ENCODE results near the gene CDKL5. TPM values are rescaled to one million over a fixed set of nuclear protein-coding genes. Genes with fewer than 3 reads are reported as not detected.
A peak's percentile ranks its signal among the peaks of the same experiment; 100 is the strongest.

The CDKL5 gene
- total and polyA plus RNA-seq, 5 donors: 3.3 to 15.9 (median 14.2) TPM

DNA sequence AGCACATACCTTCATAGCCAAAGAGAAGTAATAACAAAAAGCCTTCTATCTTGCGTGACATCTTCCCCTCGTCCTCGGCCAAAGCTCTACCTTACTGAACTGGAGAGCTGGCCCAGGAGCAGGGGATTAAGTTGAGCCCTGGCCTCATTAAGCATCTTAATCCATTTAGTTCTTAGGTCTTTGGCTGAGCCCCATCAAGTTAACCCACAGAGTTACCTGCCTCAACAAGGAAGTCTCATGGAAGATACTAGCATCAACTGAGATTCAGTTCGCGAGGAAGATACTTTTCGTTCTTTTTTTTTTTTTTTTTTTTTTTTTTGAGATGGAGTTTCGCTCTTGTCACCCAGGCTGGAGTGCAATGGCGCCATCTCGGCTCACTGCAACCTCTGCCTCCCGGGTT lies 246.6 kb downstream of the CDKL5 start, which contains the start of gene RS1:
TSS of gene RS1 (minus strand) at position 101 of the 400 bp plus-strand sequence. CDS start at position 61, 40 bp downstream.
- WGBS: 87% methylated on average over 9 of the region's 10 CpGs
- no peak for ATAC-seq
- intact Hi-C loops (cut with DNase I): loop anchor here in 2 of 4 donors (10.0 kb wide), 1 partner anchor 213 kb away; no protein-coding TSS in a partner anchor

GRCh38 chrX:18674417-18674787 lies 249.0 kb downstream of the CDKL5 start:
- no peaks in the 10 kb centered on the region for H3K9me3 ChIP-seq (ENCODE audit: control insufficient read depth, low read length)
- peak overlapping the region; percentile 79 for H3K4me3 ChIP-seq (ENCODE audit: low read length)
- no peaks in the 10 kb centered on the region for H3K4me1 ChIP-seq (ENCODE audit: control insufficient read depth, insufficient read depth, low read length)
- peak overlapping the region; percentile 70 for H3K27ac ChIP-seq (ENCODE audit: low read length)
- 2% methylated on average over 19 of the region's 19 CpGs for WGBS
- intact Hi-C loops (cut with DNase I): loop anchor here in 2 of 4 donors (10.0 kb wide), 1 partner anchor 210 kb away; no protein-coding TSS in a partner anchor
- ATAC-seq (peak; percentile 72), DNase-seq (peak; percentile 27 to 72 (median 60))
- no peaks in the 10 kb centered on the region for H3K27me3 ChIP-seq (ENCODE audit: control insufficient read depth, insufficient read depth)

More for the DNA sequence above, 246.6 kb downstream of the CDKL5 start, which contains the start of gene RS1:
- H3K27me3 ChIP-seq (ENCODE audit: control insufficient read depth, insufficient read depth): no peaks in the 10 kb centered on the region
- H3K4me1 ChIP-seq (ENCODE audit: control insufficient read depth, insufficient read depth, low read length): no peaks in the 10 kb centered on the region
- no peak within 1 kb of the TSS for H3K4me3 ChIP-seq (ENCODE audit: low read length)
- no peak within 1 kb of the TSS for H3K27ac ChIP-seq (ENCODE audit: low read length)
- DNase-seq: no peak
- no peaks in the 10 kb centered on the region for H3K9me3 ChIP-seq (ENCODE audit: control insufficient read depth, low read length)

- ATAC-seq (peak; percentile 94 to 96), DNase-seq (peak; percentile 77 to 92 (median 91))
- intact Hi-C loops (cut with DNase I): loop anchor here in 2 of 4 donors (10.0 kb wide), 1 partner anchor 210 kb away; no protein-coding TSS in a partner anchor
- no peaks in the 10 kb centered on the region for H3K27me3 ChIP-seq (ENCODE audit: control insufficient read depth, insufficient read depth)
- peak overlapping the region; percentile 79 for H3K4me3 ChIP-seq (ENCODE audit: low read length)
- WGBS: 1% methylated on average over 74 of the region's 74 CpGs
- no peaks in the 10 kb centered on the region for H3K9me3 ChIP-seq (ENCODE audit: control insufficient read depth, low read length)
- peak overlapping the region; percentile 78 for H3K27ac ChIP-seq (ENCODE audit: low read length)
- no peaks in the 10 kb centered on the region for H3K4me1 ChIP-seq (ENCODE audit: control insufficient read depth, insufficient read depth, low read length)
Measured at GRCh38 chrX:18674788-18675735, 249.7 kb downstream of the CDKL5 start.

GRCh38 chrX:18676050-18676449 lies 250.6 kb downstream of the CDKL5 start:
- Histone ChIP-seq H3K4me3 (ENCODE audit: low read length) (no peak overlapping the region), H3K9me3 (ENCODE audit: control insufficient read depth, low read length) (no peaks in the 10 kb centered on the region), H3K4me1 (ENCODE audit: control insufficient read depth, insufficient read depth, low read length) (no peaks in the 10 kb centered on the region), H3K27me3 (ENCODE audit: control insufficient read depth, insufficient read depth) (no peaks in the 10 kb centered on the region), H3K27ac (ENCODE audit: low read length) (no peak overlapping the region)
- ATAC-seq (no peak), DNase-seq (no peak)
- intact Hi-C loops (cut with DNase I): loop anchor here in 2 of 4 donors (10.0 kb wide), 1 partner anchor 209 kb away; no protein-coding TSS in a partner anchor
- 74% methylated on average over 10 of the region's 10 CpGs for WGBS

- WGBS: 47% methylated on average over 11 of the region's 11 CpGs
- intact Hi-C loops (cut with DNase I): loop anchor here in 2 of 4 donors (10.0 kb wide), 1 partner anchor 208 kb away; no protein-coding TSS in a partner anchor
- H3K4me1 ChIP-seq (ENCODE audit: control insufficient read depth, insufficient read depth, low read length): no peaks in the 10 kb centered on the region
- H3K27me3 ChIP-seq (ENCODE audit: control insufficient read depth, insufficient read depth): no peaks in the 10 kb centered on the region
- ATAC-seq (no peak), DNase-seq (no peak)
- no peak overlapping the region for H3K27ac ChIP-seq (ENCODE audit: low read length)
- no peaks in the 10 kb centered on the region for H3K9me3 ChIP-seq (ENCODE audit: control insufficient read depth, low read length)
- H3K4me3 ChIP-seq (ENCODE audit: low read length): no peak overlapping the region
Measured at GRCh38 chrX:18676470-18676869, 251.1 kb downstream of the CDKL5 start.

DNA sequence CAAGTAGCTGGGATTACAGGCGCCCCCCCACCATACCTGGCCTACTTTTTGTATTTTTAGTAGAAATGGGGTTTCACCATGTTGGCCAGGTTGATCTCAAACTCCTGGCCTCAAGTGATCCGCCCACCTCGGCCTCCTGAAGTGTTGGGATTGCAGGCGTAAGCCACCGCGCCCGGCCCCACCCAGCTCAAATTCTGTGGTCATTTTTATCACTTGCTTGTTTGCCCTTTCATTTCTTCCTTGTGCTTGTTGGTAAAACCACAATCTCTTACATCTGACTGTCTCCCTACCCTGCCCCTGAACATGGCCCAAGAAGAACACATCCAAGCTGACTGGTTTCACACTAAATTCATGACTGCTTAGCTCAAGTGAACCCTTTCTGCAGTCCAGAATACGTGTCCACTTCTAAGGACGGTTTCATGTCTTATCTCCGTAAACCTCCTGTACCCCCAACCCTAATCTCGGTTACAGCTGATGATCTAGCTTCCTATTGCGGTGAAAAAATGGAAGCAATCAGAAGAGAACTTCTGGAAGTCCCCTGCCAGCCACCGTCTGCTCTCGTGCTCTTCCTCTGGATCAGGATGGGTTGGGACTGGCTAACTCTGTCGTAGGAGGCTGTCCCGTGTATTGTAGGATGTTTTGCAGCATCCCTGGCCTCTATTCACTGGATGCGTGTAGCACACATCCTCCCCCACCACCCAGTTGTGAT lies 251.9 kb downstream of the CDKL5 start:
- no peaks in the 10 kb centered on the region for H3K27me3 ChIP-seq (ENCODE audit: control insufficient read depth, insufficient read depth)
- DNase-seq (no peak), ATAC-seq (no peak)
- H3K4me1 ChIP-seq (ENCODE audit: control insufficient read depth, insufficient read depth, low read length): no peaks in the 10 kb centered on the region
- no peak overlapping the region for H3K4me3 ChIP-seq (ENCODE audit: low read length)
- no peak overlapping the region for H3K27ac ChIP-seq (ENCODE audit: low read length)
- intact Hi-C loops (cut with DNase I): loop anchor here in 2 of 4 donors (10.0 kb wide), 1 partner anchor 207 kb away; no protein-coding TSS in a partner anchor
- WGBS: 83% methylated on average over 17 of the region's 17 CpGs
- no peaks in the 10 kb centered on the region for H3K9me3 ChIP-seq (ENCODE audit: control insufficient read depth, low read length)

GRCh38 chrX:18681996-18682395 lies 256.6 kb downstream of the CDKL5 start:
- ATAC-seq (no peak), DNase-seq (no peak)
- Histone ChIP-seq H3K4me1 (ENCODE audit: control insufficient read depth, insufficient read depth, low read length) (no peaks in the 10 kb centered on the region), H3K27me3 (ENCODE audit: control insufficient read depth, insufficient read depth) (no peaks in the 10 kb centered on the region), H3K27ac (ENCODE audit: low read length) (no peak overlapping the region), H3K4me3 (ENCODE audit: low read length) (no peak overlapping the region), H3K9me3 (ENCODE audit: control insufficient read depth, low read length) (no peaks in the 10 kb centered on the region)
- intact Hi-C loops (cut with DNase I): no loop called here
- 93% methylated on average over 6 of the region's 6 CpGs for WGBS

- ATAC-seq (no peak), DNase-seq (no peak)
- WGBS: 72% methylated on average over 9 of the region's 9 CpGs
- H3K4me1 ChIP-seq (ENCODE audit: control insufficient read depth, insufficient read depth, low read length): no peaks in the 10 kb centered on the region
- H3K4me3 ChIP-seq (ENCODE audit: low read length): no peak overlapping the region
- intact Hi-C loops (cut with DNase I): no loop called here
- no peak overlapping the region for H3K27ac ChIP-seq (ENCODE audit: low read length)
- no peaks in the 10 kb centered on the region for H3K9me3 ChIP-seq (ENCODE audit: control insufficient read depth, low read length)
- H3K27me3 ChIP-seq (ENCODE audit: control insufficient read depth, insufficient read depth): no peaks in the 10 kb centered on the region
Measured at GRCh38 chrX:18682979-18683387, 257.6 kb downstream of the CDKL5 start.

- intact Hi-C loops (cut with DNase I): no loop called here
- Histone ChIP-seq H3K27ac (ENCODE audit: low read length) (no peak overlapping the region), H3K27me3 (ENCODE audit: control insufficient read depth, insufficient read depth) (no peaks in the 10 kb centered on the region), H3K9me3 (ENCODE audit: control insufficient read depth, low read length) (no peaks in the 10 kb centered on the region), H3K4me3 (ENCODE audit: low read length) (no peak overlapping the region), H3K4me1 (ENCODE audit: control insufficient read depth, insufficient read depth, low read length) (no peaks in the 10 kb centered on the region)
- WGBS: 87% methylated on average over 7 of the region's 7 CpGs
- no peak for DNase-seq
- ATAC-seq: no peak
Measured at GRCh38 chrX:18687856-18688495, 262.6 kb downstream of the CDKL5 start.

DNA sequence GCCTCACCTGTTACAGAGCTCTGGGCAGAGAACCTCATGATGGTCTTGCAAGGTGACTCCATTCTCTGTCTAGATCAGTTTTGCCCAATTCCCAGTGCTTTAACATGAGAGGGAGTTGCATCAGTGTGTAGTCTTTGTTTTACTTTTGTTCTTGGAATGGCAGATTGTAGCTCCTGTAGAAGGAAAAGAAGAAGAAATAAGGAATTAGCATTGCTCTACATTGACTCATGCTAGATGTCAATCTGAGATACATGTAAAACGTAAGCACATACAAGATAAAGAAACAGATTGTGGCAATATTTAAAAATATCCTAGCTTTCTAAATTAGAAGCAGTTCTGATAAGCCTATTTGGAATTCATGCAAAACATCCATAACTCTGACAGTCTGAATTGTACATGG lies 266.0 kb downstream of the CDKL5 start:
- Histone ChIP-seq H3K9me3 (ENCODE audit: control insufficient read depth, low read length) (no peaks in the 10 kb centered on the region), H3K4me3 (ENCODE audit: low read length) (no peak overlapping the region), H3K27ac (ENCODE audit: low read length) (no peak overlapping the region), H3K4me1 (ENCODE audit: control insufficient read depth, insufficient read depth, low read length) (no peaks in the 10 kb centered on the region), H3K27me3 (ENCODE audit: control insufficient read depth, insufficient read depth) (no peaks in the 10 kb centered on the region)
- no peak for DNase-seq
- no peak for ATAC-seq
- WGBS: 36% methylated on average over 1 of the region's 1 CpG
- intact Hi-C loops (cut with DNase I): no loop called here

Data from right cardiac atrium (tissue), 5 donors.